ENCODE results near the gene ALDH8A1. TPM values are rescaled to one million over a fixed set of nuclear protein-coding genes. Genes with fewer than 3 reads are reported as not detected.

Gene ALDH8A1
- total RNA-seq, 1 donor from 2014 or later = 0.58 TPM

- Mint-ChIP-seq H3K27me3 (ENCODE audit: low read depth) (peaks cover 15% of the 10 kb centered on the region), H3K4me3 (no peak overlapping the region), H3K27ac (ENCODE audit: unreplicated experiment) (no peak overlapping the region), H3K4me1 (peaks cover 5% of the 10 kb centered on the region), H3K36me3 (ENCODE audit: low read depth) (no peaks in the 10 kb centered on the region), H3K9me3 (no peaks in the 10 kb centered on the region)
- peak; percentile 97 for TF ChIP-seq CTCF (conservative IDR thresholded peaks at IDR 0.05)
- peak; percentile 61 for DNase-seq (ENCODE audit: low read depth, low spot score)
These were observed 67.4 kb downstream of the ALDH8A1 start for GRCh38 chr6:134882426-134883038.

GRCh38 chr6:134880487-134881190 is 69.3 kb downstream of the ALDH8A1 start:
- Mint-ChIP-seq H3K27me3 (ENCODE audit: low read depth) (peaks cover 15% of the 10 kb centered on the region), H3K4me3 (no peak overlapping the region), H3K27ac (ENCODE audit: unreplicated experiment) (no peak overlapping the region), H3K36me3 (ENCODE audit: low read depth) (no peaks in the 10 kb centered on the region), H3K4me1 (peaks cover 5% of the 10 kb centered on the region), H3K9me3 (no peaks in the 10 kb centered on the region)
- no peak for TF ChIP-seq CTCF (conservative IDR thresholded peaks at IDR 0.05)
- DNase-seq (ENCODE audit: low read depth, low spot score) = no peak

GRCh38 chr6:134878136-134878535 is 71.8 kb downstream of the ALDH8A1 start:
- no peak for TF ChIP-seq CTCF (conservative IDR thresholded peaks at IDR 0.05)
- peaks cover 2% of the 10 kb centered on the region for H3K9me3 Mint-ChIP-seq
- H3K4me1 Mint-ChIP-seq = peaks cover 5% of the 10 kb centered on the region
- no peak for DNase-seq (ENCODE audit: low read depth, low spot score)
- peaks cover 4% of the 10 kb centered on the region for H3K27me3 Mint-ChIP-seq (ENCODE audit: low read depth)
- peaks cover 2% of the 10 kb centered on the region for H3K36me3 Mint-ChIP-seq (ENCODE audit: low read depth)
- no peak overlapping the region for H3K27ac Mint-ChIP-seq (ENCODE audit: unreplicated experiment)
- H3K4me3 Mint-ChIP-seq = no peak overlapping the region

- Mint-ChIP-seq H3K4me1 (no peaks in the 10 kb centered on the region), H3K36me3 (ENCODE audit: low read depth) (peaks cover 2% of the 10 kb centered on the region), H3K9me3 (peaks cover 5% of the 10 kb centered on the region), H3K4me3 (no peak overlapping the region), H3K27me3 (ENCODE audit: low read depth) (no peaks in the 10 kb centered on the region), H3K27ac (ENCODE audit: unreplicated experiment) (no peak overlapping the region)
- DNase-seq (ENCODE audit: low read depth, low spot score) = no peak
- TF ChIP-seq CTCF (conservative IDR thresholded peaks at IDR 0.05) = no peak
These were observed 74.5 kb downstream of the ALDH8A1 start for GRCh38 chr6:134875367-134875766.

GRCh38 chr6:134873500-134874388 is 76.2 kb downstream of the ALDH8A1 start:
- TF ChIP-seq CTCF (conservative IDR thresholded peaks at IDR 0.05) = no peak
- no peak overlapping the region for H3K27ac Mint-ChIP-seq (ENCODE audit: unreplicated experiment)
- H3K36me3 Mint-ChIP-seq (ENCODE audit: low read depth) = peaks cover 2% of the 10 kb centered on the region
- DNase-seq (ENCODE audit: low read depth, low spot score) = no peak
- no peak overlapping the region for H3K4me3 Mint-ChIP-seq
- H3K27me3 Mint-ChIP-seq (ENCODE audit: low read depth) = no peaks in the 10 kb centered on the region
- peaks cover 5% of the 10 kb centered on the region for H3K9me3 Mint-ChIP-seq
- H3K4me1 Mint-ChIP-seq = no peaks in the 10 kb centered on the region
